HG03097 (cell line): Measurements from ENCODE around the gene DMXL2.
"Not testable (repeated sequence)": the region's sequence is repeated elsewhere in the genome, so short reads cannot be mapped to it uniquely, and the experiment has no call there.

Experiments
- ATAC-seq: cut with Tn5 transposase; IDR thresholded peaks from one replicate; pipeline ENCODE4 v1.9.1; 2021; ENCODE audit not compliant: unreplicated experiment, low FRiP score

The DMXL2 gene

DNA sequence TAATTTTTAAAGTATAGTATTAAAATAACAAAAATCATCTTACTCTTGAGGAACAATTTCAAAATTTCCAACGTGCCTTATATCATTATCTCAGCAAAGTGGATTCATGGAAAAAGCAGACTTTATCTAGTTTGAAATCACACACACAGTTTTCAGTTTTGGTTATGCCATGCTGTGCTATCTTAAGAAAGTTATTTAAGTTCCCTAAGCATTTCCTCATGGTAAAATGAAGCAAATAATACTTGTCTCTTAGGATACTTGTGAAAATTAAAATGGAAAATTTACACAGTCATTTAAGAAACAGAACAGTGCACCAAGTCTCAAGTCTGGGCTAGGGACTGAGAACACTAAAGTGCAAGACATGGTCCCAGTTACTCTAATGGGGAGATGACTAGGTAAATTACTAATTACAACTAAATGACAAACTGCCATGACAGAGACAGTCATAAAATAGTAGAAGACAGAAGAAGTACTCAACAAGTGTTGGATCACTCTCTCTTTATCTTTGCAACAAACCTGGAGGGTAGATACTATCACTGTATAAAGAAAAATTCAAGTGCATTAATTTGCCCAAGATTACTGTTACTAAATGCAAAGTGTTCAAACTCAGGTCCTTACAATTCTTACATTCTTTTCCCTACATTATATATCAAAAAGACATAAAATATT, 44.8 kb downstream of the DMXL2 start:
- no peak for ATAC-seq

- no peak for ATAC-seq
These were observed 45.6 kb downstream of the DMXL2 start for GRCh38 chr15:51576911-51577500.

GRCh38 chr15:51576286-51576850, 46.2 kb downstream of the DMXL2 start:
- ATAC-seq, result no peak

DNA sequence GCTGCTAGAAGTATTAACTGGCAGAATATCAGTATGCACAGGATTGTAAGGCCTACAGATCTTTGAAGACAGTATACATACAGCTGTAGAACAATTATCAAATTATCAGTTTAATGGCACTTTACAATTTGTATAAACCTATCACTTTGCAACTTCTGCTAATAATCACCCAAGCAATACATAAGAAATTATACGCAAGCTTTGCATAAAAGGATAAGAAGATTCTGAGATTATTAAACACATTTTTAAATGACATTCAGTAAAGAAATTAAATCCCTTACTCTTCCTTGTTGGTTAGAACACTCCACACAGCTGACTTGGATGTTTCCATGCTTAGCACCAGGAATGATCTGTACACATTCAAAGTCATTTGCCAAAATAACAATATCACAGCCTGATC, 46.8 kb downstream of the DMXL2 start:
- no peak for ATAC-seq

DNA sequence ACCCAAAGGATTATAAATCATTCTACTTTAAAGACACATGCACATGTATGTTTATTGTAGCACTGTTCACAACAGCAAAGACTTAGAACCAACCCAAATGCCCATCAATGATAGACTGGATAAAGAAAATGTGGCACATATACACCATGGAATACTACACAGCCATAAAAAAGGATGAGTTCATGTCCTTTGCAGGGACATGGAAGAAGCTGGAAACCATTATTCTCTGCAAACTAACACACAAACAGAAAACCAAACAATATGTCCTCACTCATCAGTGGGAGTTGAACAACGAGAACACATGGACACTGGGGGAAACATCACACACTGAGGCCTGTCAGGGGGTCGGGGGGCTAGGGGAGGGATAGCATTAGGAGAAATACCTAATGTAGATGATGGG, 49.2 kb downstream of the DMXL2 start:
- ATAC-seq, result not testable (repeated sequence)

- ATAC-seq, result not testable (repeated sequence)
These were observed 53.4 kb downstream of the DMXL2 start for GRCh38 chr15:51568939-51569784.

DNA sequence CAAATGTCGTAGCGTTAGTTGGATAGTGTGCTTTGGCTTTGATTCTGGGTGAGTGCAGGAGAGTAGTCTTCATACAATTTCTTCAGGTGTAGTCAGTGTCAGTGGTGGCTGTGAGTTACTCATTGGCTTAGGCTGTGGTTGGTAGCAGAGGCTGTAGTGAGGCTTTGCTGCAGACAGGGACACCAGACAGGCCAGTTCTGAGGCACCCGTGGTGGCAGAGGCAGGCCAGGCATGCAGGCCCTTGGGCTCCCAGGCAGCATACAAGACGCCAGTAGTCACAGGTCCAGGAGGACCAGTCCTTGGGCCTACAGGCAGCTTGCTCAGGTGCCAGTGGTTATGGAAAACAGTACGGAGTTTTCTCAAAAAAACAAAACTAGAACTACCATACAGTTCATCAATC, 61.3 kb downstream of the DMXL2 start:
- no peak for ATAC-seq

GRCh38 chr15:51558876-51559275, 63.7 kb downstream of the DMXL2 start:
- ATAC-seq, result no peak

DNA sequence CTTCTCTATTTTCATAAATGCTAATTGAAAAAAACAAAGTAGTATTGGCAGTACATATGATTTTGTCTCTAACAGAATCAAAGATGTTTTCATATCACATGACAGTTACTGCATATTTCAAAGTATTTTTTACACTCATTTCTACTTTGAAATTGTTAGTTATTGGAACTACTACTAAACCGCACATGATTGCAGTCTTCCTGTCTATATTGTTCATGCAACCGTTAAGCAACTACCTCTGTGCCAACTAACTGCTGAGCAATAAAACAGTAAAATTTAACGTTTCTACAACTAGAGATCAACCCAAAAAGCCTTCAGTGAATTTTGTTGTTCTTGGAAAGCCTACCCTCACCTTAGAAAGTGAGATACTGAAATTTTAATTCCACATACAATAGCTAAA, 64.2 kb downstream of the DMXL2 start:
- ATAC-seq, result no peak

- no peak for ATAC-seq
These were observed 71.7 kb downstream of the DMXL2 start for GRCh38 chr15:51550841-51551240.

DNA sequence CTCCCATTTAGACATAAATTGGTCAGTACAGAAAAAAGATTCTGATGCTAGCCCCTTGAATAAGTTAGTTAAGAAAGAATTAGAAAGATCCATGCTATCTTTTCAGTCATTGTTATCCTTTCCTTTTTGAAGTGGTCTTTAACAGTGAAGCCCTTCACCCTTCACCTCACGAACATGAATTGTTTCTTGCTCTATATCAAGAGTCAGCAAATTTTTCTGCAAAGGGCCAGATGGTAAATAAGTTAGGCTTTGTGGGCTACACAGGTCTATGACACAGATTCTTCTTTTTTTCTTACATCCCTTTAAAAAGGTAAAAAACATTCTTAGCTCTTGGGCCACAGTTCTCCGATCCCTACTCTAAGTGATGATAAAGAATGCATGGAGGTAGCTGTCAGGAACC, 74.9 kb downstream of the DMXL2 start:
- no peak for ATAC-seq

GRCh38 chr15:51536965-51537574, 85.5 kb downstream of the DMXL2 start:
- ATAC-seq, result no peak

DNA sequence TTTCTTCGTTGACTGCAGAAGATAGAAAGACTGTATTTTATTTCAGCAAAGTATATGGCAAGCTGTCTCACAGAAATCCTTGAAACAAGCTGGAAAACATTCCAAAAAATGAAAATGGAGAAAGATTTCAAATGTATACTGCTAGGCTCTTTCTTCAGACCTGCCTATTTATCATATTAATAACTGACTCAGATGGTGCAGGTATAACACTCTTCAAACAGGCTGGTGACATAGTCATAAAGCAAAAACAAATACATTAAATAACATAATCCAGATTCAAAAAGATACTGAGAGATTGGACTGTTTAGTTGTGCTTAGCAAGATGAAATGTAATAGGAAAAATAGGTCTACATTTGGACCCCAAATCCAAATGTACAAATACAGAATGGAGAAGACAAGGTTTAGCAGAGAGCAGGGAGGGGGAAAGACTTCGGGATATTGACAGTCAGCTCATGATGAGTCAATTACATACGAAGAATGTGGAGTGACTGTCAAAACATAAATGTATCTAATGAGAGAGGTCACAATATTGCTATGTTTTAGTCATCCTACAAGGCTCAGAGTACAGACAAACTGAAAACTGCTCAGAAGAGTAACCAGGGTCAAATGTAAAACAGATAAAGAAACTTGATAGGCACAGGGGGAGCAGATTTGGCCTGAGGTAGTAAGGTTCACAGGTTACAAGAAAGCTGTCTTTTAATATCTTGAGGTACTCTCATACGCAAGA, 88.7 kb downstream of the DMXL2 start:
- no peak for ATAC-seq

DNA sequence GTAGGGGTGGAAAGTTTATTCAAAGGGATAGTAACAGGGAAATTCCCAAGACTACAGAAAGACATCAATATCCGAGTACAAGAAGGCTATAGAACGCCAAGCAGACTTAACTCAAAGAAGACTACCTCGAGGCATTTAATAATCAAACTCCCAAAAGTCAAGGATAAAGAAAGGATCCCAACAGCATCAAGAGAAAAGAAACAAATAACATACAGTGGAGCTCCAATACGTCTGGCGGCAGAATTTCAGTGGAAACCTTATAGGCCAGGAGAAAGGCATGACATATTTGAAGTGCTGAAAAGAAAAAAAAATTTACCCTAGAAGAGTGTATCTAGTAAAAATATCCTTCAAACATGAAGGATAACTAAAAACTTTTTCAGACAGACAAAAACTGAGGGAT, 95.6 kb downstream of the DMXL2 start:
- no peak for ATAC-seq

GRCh38 chr15:51524376-51524775, 98.2 kb downstream of the DMXL2 start:
- no peak for ATAC-seq

- no peak for ATAC-seq
These were observed 106.3 kb downstream of the DMXL2 start for GRCh38 chr15:51516291-51516690.

GRCh38 chr15:51505251-51505650, 117.3 kb downstream of the DMXL2 start:
- no peak for ATAC-seq

DNA sequence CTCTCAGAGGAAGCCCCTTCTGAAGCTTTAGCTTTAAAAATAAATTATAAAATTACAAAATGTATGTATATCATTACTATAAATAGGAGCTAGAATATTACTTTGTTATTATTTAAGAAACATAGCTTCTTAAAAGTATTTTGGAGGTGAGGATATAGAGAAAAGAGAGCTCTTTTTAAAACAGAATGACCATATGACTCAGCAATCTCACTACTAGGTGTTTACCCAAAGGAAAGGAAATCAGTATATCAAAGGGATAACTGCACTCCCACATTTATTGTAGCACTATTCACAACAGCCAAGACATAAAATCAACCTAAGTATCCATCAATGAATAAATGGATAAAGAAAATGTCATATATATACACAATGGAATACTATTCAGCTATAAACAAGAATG, 119.6 kb downstream of the DMXL2 start:
- no peak for ATAC-seq

GRCh38 chr15:51499379-51499976, 123.1 kb downstream of the DMXL2 start:
- no peak for ATAC-seq

- ATAC-seq, result no peak
These were observed 124.8 kb downstream of the DMXL2 start for GRCh38 chr15:51497806-51498205.
